ENCODE results near the gene FILIP1L. TPM values are rescaled to one million over a fixed set of nuclear protein-coding genes. Genes with fewer than 3 reads are reported as not detected.

Gene FILIP1L
- total RNA-seq, 2 experiments from 2014 or later = 0.10 to 0.17 TPM

DNA sequence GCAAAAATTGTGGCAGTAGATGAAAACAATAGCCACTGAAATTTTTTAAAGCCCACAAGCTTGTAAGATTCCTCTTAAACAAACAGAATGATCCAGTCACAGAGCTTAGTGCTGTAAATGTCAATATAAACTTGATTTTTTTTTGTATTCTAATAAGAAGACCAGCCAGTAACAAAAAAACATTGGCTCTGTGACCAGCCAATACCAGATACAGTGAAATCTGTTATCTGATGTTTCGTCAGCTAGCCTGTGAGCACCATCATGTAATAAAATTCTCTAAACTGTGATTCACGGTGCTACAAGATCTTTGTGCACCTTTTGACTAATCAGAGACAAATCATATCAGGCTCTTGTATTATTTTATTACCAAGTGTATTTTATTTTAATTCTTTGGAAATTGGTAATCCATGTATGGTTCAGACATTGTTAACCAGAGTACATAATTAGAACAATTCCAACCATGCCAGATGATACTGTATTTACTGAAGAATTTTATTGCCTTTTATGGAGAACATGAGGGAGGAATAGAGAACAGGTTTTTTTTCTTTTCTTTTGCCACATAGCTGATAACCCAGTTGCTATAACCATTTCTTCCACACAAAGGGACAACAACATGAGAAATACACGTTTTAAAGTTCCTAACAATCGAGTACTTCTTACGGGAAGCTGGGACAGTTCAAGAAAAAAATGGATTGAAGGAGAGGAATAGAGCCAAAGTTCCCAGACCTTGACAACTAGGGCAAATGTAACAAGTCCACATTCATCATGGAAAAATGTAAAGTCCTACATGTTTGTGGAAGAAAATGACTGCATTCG lies 71.9 kb downstream of the FILIP1L start:
- DNase-seq = no peak
- Mint-ChIP-seq H3K4me1 (ENCODE audit: low read depth) (peaks cover 4% of the 10 kb centered on the region), H3K27ac (no peak overlapping the region), H3K4me3 (no peak overlapping the region), H3K36me3 (peaks cover 3% of the 10 kb centered on the region), H3K27me3 (no peaks in the 10 kb centered on the region), H3K9me3 (no peaks in the 10 kb centered on the region)
- CTCF ChIA-PET = interaction anchor here (1.2 kb wide), 1 partner anchor 13 kb away, joined by 5 read pairs; no protein-coding TSS in a partner anchor
- intact Hi-C loops (cut with micrococcal nuclease) = no loop called here
- POLR2A ChIA-PET = no interaction called here

DNA sequence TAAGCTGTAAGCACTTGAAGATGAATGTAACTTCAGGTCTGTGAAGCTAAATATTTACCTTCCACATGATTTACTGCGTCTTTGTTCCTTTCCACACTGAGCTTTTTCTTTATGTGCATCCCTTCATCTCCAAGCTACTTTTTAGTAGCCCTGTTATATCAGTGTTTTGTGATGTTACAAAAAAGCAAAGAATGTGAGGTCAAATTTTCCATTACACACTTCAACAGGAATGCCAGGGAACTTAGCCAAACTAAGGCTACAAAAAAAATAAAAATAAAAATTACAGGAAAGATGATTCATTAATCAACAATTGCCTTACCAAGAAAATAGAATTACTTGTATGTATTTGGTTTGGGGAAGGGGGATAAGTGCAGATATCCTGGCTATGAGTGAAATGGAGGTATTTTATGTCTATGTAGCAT lies 73.0 kb downstream of the FILIP1L start:
- intact Hi-C loops (cut with micrococcal nuclease) = no loop called here
- H3K36me3 Mint-ChIP-seq = peaks cover 3% of the 10 kb centered on the region
- no peak overlapping the region for H3K4me3 Mint-ChIP-seq
- H3K27ac Mint-ChIP-seq = no peak overlapping the region
- no peaks in the 10 kb centered on the region for H3K9me3 Mint-ChIP-seq
- ChIA-PET CTCF (interaction anchor here (1.4 kb wide), 1 partner anchor 209 kb away, joined by 3 read pairs; no protein-coding TSS in a partner anchor), POLR2A (no interaction called here)
- H3K4me1 Mint-ChIP-seq (ENCODE audit: low read depth) = peaks cover under 1% of the 10 kb centered on the region
- no peak for DNase-seq
- H3K27me3 Mint-ChIP-seq = no peaks in the 10 kb centered on the region

DNA sequence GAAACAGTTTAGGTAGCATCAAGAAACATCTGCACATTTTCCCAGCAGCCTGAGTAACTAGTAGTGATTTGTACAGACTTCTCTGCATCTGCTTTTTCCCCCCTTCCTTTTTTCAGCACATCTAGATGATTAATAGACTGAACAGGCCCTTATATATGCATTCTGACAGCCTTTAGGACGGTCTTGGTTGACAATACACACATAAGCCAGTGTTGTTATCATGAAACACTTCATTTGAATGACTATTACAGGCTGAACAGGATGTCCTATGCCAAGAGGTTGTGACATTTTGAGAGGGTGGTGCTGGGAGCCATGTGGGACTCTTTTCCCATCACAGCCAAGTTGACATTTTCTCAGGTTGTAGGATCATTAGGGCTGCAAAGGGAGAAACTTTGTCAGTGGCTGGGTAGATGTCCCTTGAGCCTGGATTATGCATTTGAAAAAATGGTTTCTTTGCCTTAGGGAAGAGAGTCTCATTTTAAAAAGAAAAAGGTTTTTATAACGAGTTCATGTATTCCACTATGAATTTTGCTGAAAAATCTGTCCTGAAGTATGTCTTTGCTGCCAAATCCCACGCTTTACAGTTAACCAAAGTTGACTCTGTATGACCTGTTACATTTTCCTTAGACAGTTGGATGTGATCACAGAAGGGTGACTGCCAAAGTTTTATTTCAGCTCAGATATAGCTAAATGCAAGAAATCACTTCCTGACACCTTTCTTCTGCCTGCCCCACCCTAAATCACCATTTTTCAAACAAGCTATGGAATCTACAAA lies 73.7 kb downstream of the FILIP1L start:
- Mint-ChIP-seq H3K9me3 (no peaks in the 10 kb centered on the region), H3K27ac (no peak overlapping the region), H3K27me3 (no peaks in the 10 kb centered on the region), H3K4me3 (no peak overlapping the region), H3K36me3 (peaks cover 3% of the 10 kb centered on the region), H3K4me1 (ENCODE audit: low read depth) (no peaks in the 10 kb centered on the region)
- DNase-seq = no peak
- CTCF ChIA-PET = interaction anchor here (1.4 kb wide), 1 partner anchor 208 kb away, joined by 3 read pairs; no protein-coding TSS in a partner anchor
- intact Hi-C loops (cut with micrococcal nuclease) = no loop called here
- POLR2A ChIA-PET = no interaction called here

DNA sequence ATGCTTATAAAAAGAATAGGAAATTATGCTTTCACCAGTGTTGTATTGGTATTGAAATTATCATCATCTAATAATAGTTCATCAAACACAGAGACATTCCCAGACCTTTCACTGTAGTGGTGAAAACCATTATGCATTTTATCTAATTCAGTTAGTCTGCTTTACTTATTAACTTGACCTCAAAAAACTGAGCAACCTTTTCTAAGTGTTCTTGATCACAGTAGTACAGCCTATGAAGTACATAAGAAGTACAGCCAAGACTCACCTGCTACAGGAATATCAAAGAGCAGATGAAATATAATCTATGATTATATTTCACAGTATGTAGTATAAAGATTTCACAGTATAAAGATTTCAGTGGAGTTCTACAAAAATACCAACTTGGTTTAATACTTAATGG lies 75.2 kb downstream of the FILIP1L start:
- POLR2A ChIA-PET = no interaction called here
- Mint-ChIP-seq H3K9me3 (no peaks in the 10 kb centered on the region), H3K27me3 (no peaks in the 10 kb centered on the region), H3K27ac (no peak overlapping the region), H3K4me1 (ENCODE audit: low read depth) (no peaks in the 10 kb centered on the region), H3K36me3 (peaks cover 3% of the 10 kb centered on the region), H3K4me3 (no peak overlapping the region)
- DNase-seq = no peak
- intact Hi-C loops (cut with micrococcal nuclease) = no loop called here
- CTCF ChIA-PET = no interaction called here

DNA sequence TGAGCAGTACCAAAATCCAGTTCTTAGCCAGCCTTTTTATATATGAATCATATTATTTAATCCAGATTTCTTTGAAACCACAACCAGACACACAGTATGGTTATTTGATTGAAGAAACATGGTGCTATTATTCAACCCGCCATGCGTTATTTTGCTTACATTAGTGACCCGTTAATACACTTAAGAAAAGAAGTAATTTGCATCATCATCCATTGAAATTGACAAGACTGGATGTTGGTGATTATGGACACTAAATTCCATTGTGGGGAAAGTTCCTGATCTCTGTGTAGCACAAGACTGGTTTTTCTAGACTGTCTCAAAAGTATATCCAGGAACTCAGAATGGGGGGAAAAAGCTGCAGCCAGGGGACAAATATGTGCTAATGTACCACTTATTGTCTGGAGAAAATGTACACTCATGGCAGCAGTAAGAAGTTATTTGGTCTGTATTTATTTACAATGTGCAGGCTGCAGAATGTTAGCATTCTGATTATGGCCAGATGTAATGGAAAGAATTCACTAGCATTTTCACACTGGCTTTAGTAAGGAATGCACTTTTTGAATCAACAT lies 80.3 kb downstream of the FILIP1L start:
- Mint-ChIP-seq H3K27me3 (no peaks in the 10 kb centered on the region), H3K27ac (no peak overlapping the region), H3K4me3 (no peak overlapping the region), H3K9me3 (no peaks in the 10 kb centered on the region), H3K36me3 (peaks cover 4% of the 10 kb centered on the region), H3K4me1 (ENCODE audit: low read depth) (peaks cover 2% of the 10 kb centered on the region)
- intact Hi-C loops (cut with micrococcal nuclease) = no loop called here
- no peak for DNase-seq
- ChIA-PET CTCF (no interaction called here), POLR2A (no interaction called here)

DNA sequence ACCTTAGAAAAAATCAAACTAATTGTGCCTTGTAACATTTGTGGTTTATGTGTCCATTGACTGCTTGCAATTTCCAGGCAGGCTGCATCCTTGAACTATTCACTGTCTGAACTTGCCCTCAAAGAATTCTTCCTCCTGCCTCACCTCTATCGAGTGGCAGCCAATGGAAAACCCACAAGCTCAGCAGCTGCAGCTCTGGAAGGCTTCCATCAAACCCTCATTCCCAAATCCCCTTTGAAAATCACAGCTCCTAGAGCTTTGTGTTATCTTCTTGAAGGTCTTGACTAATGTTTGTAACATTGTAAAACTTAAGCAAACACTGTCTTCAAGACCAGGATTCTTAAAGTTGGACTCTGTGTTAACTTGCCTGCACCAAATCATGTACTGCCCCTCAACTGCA lies 81.1 kb downstream of the FILIP1L start:
- Mint-ChIP-seq H3K36me3 (peaks cover 4% of the 10 kb centered on the region), H3K27ac (no peak overlapping the region), H3K9me3 (no peaks in the 10 kb centered on the region), H3K4me1 (ENCODE audit: low read depth) (peaks cover 2% of the 10 kb centered on the region), H3K27me3 (no peaks in the 10 kb centered on the region), H3K4me3 (no peak overlapping the region)
- ChIA-PET CTCF (interaction anchor here (1.6 kb wide), 1 partner anchor 36 kb away, joined by 6 read pairs; no protein-coding TSS in a partner anchor), POLR2A (no interaction called here)
- DNase-seq = no peak
- intact Hi-C loops (cut with micrococcal nuclease) = no loop called here

DNA sequence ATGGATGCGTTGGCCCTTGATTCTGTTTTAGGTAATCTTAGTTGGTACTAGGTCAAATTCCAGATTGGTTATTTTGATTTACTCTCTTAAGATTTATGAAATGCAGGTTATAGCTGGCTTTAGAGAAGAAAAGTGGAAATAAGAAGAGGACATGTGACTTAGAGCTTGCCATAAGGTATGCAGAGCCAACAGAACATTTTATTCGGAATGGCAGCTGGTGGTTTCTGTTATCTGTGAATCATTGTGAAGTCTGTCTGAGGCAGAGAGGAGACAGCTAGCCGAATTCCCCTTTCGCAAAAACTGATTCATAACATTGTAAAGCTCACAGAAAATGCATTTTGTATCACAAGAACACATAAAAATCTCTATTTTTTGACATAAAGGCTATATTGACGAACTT lies 82.1 kb downstream of the FILIP1L start:
- intact Hi-C loops (cut with micrococcal nuclease) = no loop called here
- Mint-ChIP-seq H3K4me1 (ENCODE audit: low read depth) (peaks cover 2% of the 10 kb centered on the region), H3K36me3 (peaks cover 4% of the 10 kb centered on the region), H3K9me3 (no peaks in the 10 kb centered on the region), H3K4me3 (no peak overlapping the region), H3K27ac (no peak overlapping the region), H3K27me3 (no peaks in the 10 kb centered on the region)
- POLR2A ChIA-PET = no interaction called here
- no peak for DNase-seq
- CTCF ChIA-PET = interaction anchor here (1.6 kb wide), 1 partner anchor 37 kb away, joined by 6 read pairs; no protein-coding TSS in a partner anchor

DNA sequence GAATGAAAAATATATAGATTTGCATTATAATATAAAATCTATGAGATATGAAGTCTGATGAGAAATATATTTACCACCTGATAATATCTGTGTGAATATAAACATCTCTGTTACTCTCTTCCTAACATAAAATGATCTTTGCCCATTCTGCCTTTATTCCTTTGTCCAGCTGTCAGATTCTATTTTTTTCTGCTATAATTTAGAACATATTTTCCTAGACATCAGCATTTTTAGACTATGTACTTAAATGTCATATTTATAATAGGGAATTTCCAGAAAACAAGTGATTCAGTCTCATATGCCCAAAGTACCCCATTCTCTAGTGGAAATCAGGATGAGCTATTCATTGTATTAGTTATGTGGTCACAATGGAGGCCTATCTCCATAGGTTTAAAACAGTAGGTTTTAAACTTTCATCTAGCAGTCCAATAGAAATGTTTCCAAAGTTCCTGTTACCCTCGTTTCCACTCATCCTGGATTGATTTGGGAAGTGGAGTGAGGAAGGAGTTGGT lies 83.3 kb downstream of the FILIP1L start:
- ChIA-PET CTCF (no interaction called here), POLR2A (no interaction called here)
- Mint-ChIP-seq H3K36me3 (peaks cover 4% of the 10 kb centered on the region), H3K4me1 (ENCODE audit: low read depth) (peaks cover 2% of the 10 kb centered on the region), H3K27me3 (no peaks in the 10 kb centered on the region), H3K27ac (no peak overlapping the region), H3K9me3 (no peaks in the 10 kb centered on the region), H3K4me3 (no peak overlapping the region)
- DNase-seq = no peak
- intact Hi-C loops (cut with micrococcal nuclease) = no loop called here

DNA sequence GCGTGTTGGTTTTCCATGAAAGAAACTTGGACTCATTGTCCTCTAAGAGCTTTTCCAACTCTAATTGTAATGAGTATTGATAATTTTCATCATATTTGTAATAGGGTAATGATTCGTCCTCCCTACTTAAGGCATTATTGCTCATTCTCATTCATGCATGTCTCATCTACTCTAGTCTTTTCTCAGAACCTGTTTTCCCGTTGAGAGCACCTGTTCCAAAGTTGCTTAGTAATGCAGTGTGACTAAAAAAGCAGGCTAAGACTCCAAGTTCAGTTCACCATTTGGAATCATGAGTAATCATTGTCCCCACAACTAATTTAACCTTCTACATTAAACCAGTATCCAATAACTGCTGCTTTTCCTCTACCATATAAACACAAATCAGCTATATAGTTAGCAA lies 84.0 kb downstream of the FILIP1L start:
- no peak for DNase-seq
- Mint-ChIP-seq H3K27ac (no peak overlapping the region), H3K9me3 (no peaks in the 10 kb centered on the region), H3K27me3 (no peaks in the 10 kb centered on the region), H3K4me1 (ENCODE audit: low read depth) (peaks cover 2% of the 10 kb centered on the region), H3K36me3 (peaks cover 4% of the 10 kb centered on the region), H3K4me3 (no peak overlapping the region)
- CTCF ChIA-PET = interaction anchor here (1.5 kb wide), 1 partner anchor 199 kb away, joined by 3 read pairs; no protein-coding TSS in a partner anchor
- intact Hi-C loops (cut with micrococcal nuclease) = no loop called here
- POLR2A ChIA-PET = interaction anchor here (1.8 kb wide), 1 partner anchor 17 kb away, joined by 4 read pairs; no protein-coding TSS in a partner anchor

DNA sequence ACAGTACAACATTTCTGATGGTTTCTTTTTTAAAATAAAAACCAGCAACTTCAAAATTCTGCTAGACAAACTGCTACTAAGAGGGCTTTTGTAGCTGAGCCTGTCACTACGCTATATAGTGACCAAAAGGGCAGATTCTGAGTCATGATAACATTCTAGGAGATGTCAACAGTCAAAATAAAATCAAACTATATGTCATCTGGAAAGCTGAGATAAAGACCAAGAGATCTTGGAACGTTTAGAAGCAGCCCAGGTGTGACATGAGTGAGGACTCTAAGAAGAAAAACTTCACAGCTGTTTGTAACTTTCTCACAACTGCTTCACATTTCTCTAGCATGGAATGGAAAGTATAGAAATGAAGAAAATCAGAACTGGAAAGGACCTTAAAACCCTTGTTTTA lies 84.6 kb downstream of the FILIP1L start:
- peaks cover 2% of the 10 kb centered on the region for H3K4me1 Mint-ChIP-seq (ENCODE audit: low read depth)
- H3K36me3 Mint-ChIP-seq = peaks cover 4% of the 10 kb centered on the region
- no peak for DNase-seq
- H3K27me3 Mint-ChIP-seq = no peaks in the 10 kb centered on the region
- H3K9me3 Mint-ChIP-seq = no peaks in the 10 kb centered on the region
- no peak overlapping the region for H3K27ac Mint-ChIP-seq
- no peak overlapping the region for H3K4me3 Mint-ChIP-seq
- intact Hi-C loops (cut with micrococcal nuclease) = no loop called here
- ChIA-PET POLR2A (interaction anchor here (1.8 kb wide), 1 partner anchor 18 kb away, joined by 4 read pairs; no protein-coding TSS in a partner anchor), CTCF (interaction anchor here (1.5 kb wide), 1 partner anchor 198 kb away, joined by 3 read pairs; no protein-coding TSS in a partner anchor)

DNA sequence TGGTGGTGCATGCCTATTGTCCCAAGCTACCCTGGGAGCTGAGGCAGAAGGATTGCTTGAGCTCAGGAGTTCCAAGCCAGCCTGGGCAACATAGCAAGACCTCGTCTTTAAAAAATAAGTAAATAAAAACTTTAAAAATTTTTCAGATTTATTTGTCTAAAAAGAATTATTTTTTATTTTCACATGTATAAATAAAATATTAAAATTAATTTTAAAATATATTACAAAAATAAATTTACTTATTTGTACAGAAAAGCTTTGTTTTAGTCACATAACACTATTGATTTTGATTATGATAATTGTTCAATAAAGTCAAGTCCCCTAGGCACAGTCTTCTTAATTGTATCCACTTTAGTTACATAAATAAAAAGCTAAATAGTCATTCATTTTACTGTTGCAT lies 85.2 kb downstream of the FILIP1L start:
- DNase-seq = no peak
- intact Hi-C loops (cut with micrococcal nuclease) = no loop called here
- no peak overlapping the region for H3K27ac Mint-ChIP-seq
- H3K36me3 Mint-ChIP-seq = peaks cover 4% of the 10 kb centered on the region
- POLR2A ChIA-PET = interaction anchor here (1.8 kb wide), 1 partner anchor 18 kb away, joined by 4 read pairs; no protein-coding TSS in a partner anchor
- H3K27me3 Mint-ChIP-seq = no peaks in the 10 kb centered on the region
- CTCF ChIA-PET = interaction anchor here (0.8 to 1.5 kb wide), 2 partner anchors 14 to 197 kb away, joined by 3 to 5 read pairs; no protein-coding TSS in a partner anchor
- H3K4me3 Mint-ChIP-seq = no peak overlapping the region
- H3K9me3 Mint-ChIP-seq = no peaks in the 10 kb centered on the region
- H3K4me1 Mint-ChIP-seq (ENCODE audit: low read depth) = peaks cover 2% of the 10 kb centered on the region

DNA sequence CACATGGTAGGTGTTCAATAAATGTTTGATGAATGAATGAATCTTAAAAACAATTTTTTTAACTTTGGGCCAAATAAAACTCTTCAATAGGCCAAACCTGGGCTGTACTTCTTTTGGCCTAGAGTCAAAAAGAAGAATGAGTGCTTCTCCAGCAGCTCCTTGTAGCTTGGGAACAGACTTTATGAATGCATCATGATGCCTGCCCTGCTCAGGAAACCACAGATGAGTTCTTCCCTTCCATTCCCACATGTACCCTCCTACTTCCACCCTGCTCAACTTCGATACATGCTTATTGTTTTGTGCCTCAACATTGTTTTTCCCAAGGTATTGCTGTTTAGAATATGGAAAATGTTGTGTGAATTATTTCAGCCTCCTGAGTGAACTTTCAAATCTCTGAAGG lies 87.0 kb downstream of the FILIP1L start:
- DNase-seq = no peak
- H3K27me3 Mint-ChIP-seq = no peaks in the 10 kb centered on the region
- H3K4me3 Mint-ChIP-seq = no peak overlapping the region
- peaks cover 2% of the 10 kb centered on the region for H3K4me1 Mint-ChIP-seq (ENCODE audit: low read depth)
- no peak overlapping the region for H3K27ac Mint-ChIP-seq
- ChIA-PET CTCF (no interaction called here), POLR2A (no interaction called here)
- peaks cover 10% of the 10 kb centered on the region for H3K36me3 Mint-ChIP-seq
- no peaks in the 10 kb centered on the region for H3K9me3 Mint-ChIP-seq
- intact Hi-C loops (cut with micrococcal nuclease) = no loop called here

Data from activated CD4-positive, alpha-beta memory T cell treated with anti-CD3 and anti-CD28 coated beads for 36 hours (primary cell).